Lower leg skin (tissue), 4 donors: ENCODE data around the gene TMA7. TPM values are rescaled to one million over a fixed set of nuclear protein-coding genes. Genes with fewer than 3 reads are reported as not detected.

Experiments used
- DNase-seq, 2 donors: peaks; one replicate each; pipeline ENCODE4 v3.0.0-alpha.2; 2019; ENCODE audit warnings: low spot score in 2 of 2
- H3K4me3 ChIP-seq: fragments of 200-600 bp; sonication (generic); 2 replicates; pipeline ENCODE4 v1.5.1; 2017; ENCODE audit warnings: mild to moderate bottlenecking, low read depth; ENCODE audit not compliant: poor library complexity, severe bottlenecking
- CTCF ChIP-seq, 3 donors: fragments of 450-650 bp; IDR thresholded peaks; one replicate each; pipeline ENCODE4 v1.5.1; 2016; ENCODE audit warnings: antibody characterized with exemption in 3 of 3, mild to moderate bottlenecking in 3 of 3, moderate library complexity in 2 of 3
- POLR2A ChIP-seq, 2 donors: fragments of 450-650 bp; IDR thresholded peaks; one replicate each; pipeline ENCODE4 v1.6.1; 2016 to 2017; ENCODE audit warnings: antibody characterized with exemption in 2 of 2, mild to moderate bottlenecking in 1 of 2, moderate library complexity in 1 of 2
- WGBS, 2 donors: methylation state at CpG; one replicate each; pipeline ENCODE4 v1.1.5; 2018; 5-methylcytosine and 5-hydroxymethylcytosine counted together
- intact Hi-C: fragments of 100-400 bp; cut with DNase I; formaldehyde crosslinking; loops from one replicate; pipeline ENCODE4 v1.15.0; 2023; ENCODE audit warnings: low total_unique reads
- total RNA-seq, 4 donors: library from RNA; depleted of rRNA; stranded (reverse); fragments of >200 nt; gene quantifications; one replicate each; pipeline ENCODE4 v1.1.0, GENCODE V29; 2016

The TMA7 gene
- total RNA-seq, 4 donors from 2014 or later: 173 to 271 (median 250) TPM

- intact Hi-C loops: no loop called here
- 81 to 87% methylated on average over 4 of the region's 4 CpGs for WGBS, 2 donors
- TF ChIP-seq POLR2A (IDR thresholded peaks at IDR 0.05) (no peak), CTCF (IDR thresholded peaks at IDR 0.05) (no peak)
- DNase-seq: peak in 1 of 2 donors; percentile 72
- no peak overlapping the region for H3K4me3 ChIP-seq
These were observed 31.2 kb upstream of the TMA7 start for GRCh38 chr3:48408823-48409281.

GRCh38 chr3:48409291-48410201 is 30.5 kb upstream of the TMA7 start:
- intact Hi-C loops: no loop called here
- H3K4me3 ChIP-seq: no peak overlapping the region
- TF ChIP-seq POLR2A (IDR thresholded peaks at IDR 0.05): no peak
- no peak for TF ChIP-seq CTCF (IDR thresholded peaks at IDR 0.05)
- peak in 1 of 2 donors; percentile 13 for DNase-seq
- WGBS, 2 donors: 92 to 93% methylated on average over 26 to 30 of the region's 31 CpGs

GRCh38 chr3:48410205-48411040 is 29.6 kb upstream of the TMA7 start:
- H3K4me3 ChIP-seq: no peak overlapping the region
- intact Hi-C loops: no loop called here
- 93 to 94% methylated on average over 15 of the region's 16 CpGs for WGBS, 2 donors
- DNase-seq: peak; percentile 12 to 79
- TF ChIP-seq CTCF (IDR thresholded peaks at IDR 0.05) (no peak), POLR2A (IDR thresholded peaks at IDR 0.05) (no peak)

GRCh38 chr3:48411041-48411588 is 28.9 kb upstream of the TMA7 start:
- intact Hi-C loops: no loop called here
- H3K4me3 ChIP-seq: no peak overlapping the region
- TF ChIP-seq POLR2A (IDR thresholded peaks at IDR 0.05): no peak
- no peak for TF ChIP-seq CTCF (IDR thresholded peaks at IDR 0.05)
- 96 to 99% methylated on average over 8 to 9 of the region's 9 CpGs for WGBS, 2 donors
- peak in 1 of 2 donors; percentile 65 for DNase-seq

- TF ChIP-seq CTCF (IDR thresholded peaks at IDR 0.05) (no peak), POLR2A (IDR thresholded peaks at IDR 0.05) (no peak)
- WGBS, 2 donors: 94% methylated on average over 9 to 10 of the region's 11 CpGs
- H3K4me3 ChIP-seq: no peak overlapping the region
- intact Hi-C loops: no loop called here
- peak in 1 of 2 donors; percentile 80 for DNase-seq
These were observed 28.3 kb upstream of the TMA7 start for GRCh38 chr3:48411606-48412374.
